Activated T-helper 9 cell treated with anti-CD3 and anti-CD28 coated beads, Interleukin-2, amount 50 U/mL, for 16 hours (primary cell): ENCODE results near the gene GRIK4.

ENCODE experiments used
- DNase-seq: peaks from one replicate; pipeline ENCODE4 v3.0.0-alpha.2; 2020; ENCODE audit warnings: low read depth

Gene GRIK4

GRCh38 chr11:120509346-120510053 lies 2.0 kb upstream of the GRIK4 start:
- no peak for DNase-seq

- no peak for DNase-seq
Observed at GRCh38 chr11:120510406-120511115, 987 bp upstream of the GRIK4 start.

DNA sequence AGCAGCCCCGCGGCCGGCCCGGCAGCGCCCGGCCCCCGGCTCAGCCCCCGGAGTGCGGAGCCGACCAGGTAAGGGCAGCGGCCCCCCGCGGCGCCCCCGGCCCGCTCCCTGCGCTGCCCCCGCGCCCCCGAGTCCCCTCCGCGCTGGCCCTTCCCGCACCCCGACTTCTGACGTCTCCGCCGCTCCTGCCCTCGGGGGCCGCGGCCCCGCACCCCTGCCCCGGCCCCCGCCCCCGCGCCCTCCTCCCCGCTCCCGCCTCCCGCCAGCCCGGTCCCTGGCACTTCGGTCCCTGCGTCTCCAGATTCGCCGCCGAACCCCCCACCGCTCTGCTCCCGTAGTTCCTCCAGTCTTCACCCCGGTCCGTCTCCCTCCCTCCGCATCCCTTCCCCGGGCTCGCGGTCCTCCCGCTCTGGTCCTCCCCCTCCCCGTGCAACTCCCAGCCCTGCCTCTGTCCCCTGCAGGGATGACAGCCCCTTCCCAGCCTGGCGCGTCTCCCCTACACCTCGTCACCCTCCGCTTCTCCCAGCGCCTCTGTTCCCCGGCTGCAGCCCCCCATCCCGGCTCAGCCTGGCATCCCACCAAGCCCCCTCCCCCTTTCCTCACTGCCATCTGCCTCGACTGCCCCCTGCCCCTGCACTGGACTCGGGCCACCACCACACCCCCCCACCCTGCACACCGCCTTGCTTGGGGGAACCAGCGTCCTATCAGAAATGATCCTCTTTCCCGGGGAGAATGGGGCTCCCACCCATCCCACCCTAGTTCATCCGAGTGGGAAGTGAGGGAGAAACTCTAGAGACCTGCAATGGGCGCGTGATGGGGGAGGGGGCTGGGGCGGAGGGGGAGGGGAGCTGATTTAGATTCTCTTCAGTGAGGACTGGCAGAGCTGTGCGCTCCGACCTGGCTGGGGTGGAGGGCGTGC lies 531 bp downstream of the GRIK4 start:
- no peak for DNase-seq

DNA sequence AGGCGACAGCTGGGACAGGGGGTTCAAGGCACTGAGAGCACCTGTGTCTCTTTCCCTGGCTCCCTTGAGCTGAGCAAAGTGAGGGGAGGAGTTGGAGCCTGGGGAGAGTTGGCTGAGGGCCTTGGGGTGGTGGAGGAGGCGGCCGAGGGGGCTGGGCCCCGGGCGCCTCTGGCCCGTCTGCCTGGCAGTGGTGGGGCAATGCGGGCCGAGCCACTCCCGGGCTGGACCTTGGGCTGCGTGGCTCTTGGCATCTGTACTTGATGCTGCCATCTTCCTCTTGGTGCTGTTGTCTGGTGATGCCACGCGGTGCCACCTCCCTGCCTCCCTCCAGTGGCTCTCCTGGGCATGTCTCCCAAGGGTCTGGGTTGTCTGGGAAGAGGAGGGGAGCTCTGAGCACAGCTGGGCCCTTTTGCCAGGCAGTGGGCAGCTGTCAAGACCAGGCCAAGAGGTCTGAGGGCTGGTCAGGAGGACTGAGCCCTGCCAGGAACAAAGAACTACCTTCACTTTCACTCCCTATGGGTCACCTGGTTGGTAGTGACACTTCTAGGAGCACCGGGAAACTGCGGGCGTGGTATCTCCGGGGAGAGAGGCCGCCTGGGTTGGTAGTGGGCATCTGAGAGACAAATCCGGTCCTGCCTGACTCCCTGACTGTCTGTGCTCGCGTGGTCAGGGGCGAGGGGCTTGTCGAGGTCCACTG lies 1.3 kb downstream of the GRIK4 start:
- no peak for DNase-seq

- DNase-seq: no peak
Observed at GRCh38 chr11:120513436-120514315, 2.1 kb downstream of the GRIK4 start.

GRCh38 chr11:120514541-120515121 lies 3.1 kb downstream of the GRIK4 start:
- DNase-seq: no peak

DNA sequence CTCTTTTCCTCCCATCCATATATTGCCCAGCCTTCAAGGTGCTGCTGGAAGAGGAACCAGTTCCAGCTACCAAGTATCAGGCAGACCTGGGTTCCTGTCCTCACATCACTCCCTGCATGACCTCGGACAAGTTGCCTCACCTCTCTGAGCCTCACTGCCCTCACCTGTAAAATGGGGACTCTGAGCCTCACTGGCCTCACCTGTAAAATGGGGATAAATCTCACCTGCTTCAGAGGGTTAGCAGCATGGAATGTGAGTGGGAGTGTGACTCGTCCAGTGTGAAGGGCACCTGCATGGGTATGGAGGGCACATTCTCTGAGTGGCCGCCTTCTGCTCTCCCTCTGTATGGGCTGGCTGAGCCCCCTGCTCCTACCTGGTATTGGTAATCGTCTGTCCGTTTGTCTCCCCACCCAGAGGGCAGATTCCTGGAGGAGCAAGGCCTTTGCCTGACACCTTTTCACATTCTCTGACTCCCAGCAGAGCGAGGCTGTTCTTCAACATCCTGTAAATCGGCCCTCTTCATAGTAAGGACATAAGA lies 3.7 kb downstream of the GRIK4 start:
- DNase-seq: no peak

GRCh38 chr11:120516461-120517389 lies 5.2 kb downstream of the GRIK4 start:
- DNase-seq: no peak

GRCh38 chr11:120517390-120517761 lies 5.8 kb downstream of the GRIK4 start:
- DNase-seq: no peak

DNA sequence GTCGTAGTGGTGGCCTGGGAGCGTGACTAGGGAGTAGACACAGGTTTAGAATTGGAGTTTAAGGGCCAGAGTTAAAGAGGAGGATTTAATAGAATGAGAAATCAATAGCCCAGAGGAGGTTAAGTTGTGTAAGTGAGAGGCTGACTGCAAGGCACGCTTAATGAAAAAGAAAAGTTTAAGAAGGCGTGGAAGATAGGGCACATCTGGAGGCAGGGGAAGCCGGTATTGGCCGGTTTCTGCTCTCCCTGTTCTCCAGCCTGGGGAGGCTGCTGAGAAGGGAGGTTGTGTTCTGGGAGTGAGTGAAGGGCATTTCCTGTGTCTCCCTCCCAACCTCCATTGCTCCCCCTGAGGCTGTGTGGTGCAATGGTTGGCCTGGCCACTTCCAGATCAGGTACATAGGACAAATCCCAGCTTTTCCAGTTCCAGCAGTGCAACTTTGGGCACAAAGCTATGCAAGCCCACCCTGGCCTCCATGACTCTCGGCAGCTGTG lies 6.3 kb downstream of the GRIK4 start:
- DNase-seq: no peak

DNA sequence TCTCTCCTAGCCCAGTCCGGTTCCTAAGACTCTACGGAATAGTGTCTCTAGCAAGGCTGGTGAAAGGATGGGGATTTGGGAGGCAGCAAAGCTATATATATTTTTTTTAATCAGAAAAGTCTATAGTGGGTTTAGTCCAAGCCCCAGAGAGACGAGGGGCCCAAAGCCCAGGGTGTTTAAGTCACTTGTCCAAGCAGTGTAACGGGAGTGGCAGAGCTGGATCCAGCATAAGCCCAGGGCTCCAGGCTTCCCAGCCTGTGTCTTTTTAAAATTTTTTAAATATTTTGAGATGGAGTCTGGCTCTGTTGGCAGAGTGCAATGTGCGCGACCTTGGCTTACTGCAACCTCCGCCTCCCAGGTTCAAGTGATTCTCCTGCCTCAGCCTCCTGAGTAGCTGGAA lies 6.8 kb downstream of the GRIK4 start:
- DNase-seq: no peak

- DNase-seq: no peak
Observed at GRCh38 chr11:120519474-120519873, 7.9 kb downstream of the GRIK4 start.

- no peak for DNase-seq
Observed at GRCh38 chr11:120520091-120520822, 8.7 kb downstream of the GRIK4 start.

- DNase-seq: no peak
Observed at GRCh38 chr11:120521176-120521575, 9.6 kb downstream of the GRIK4 start.

DNA sequence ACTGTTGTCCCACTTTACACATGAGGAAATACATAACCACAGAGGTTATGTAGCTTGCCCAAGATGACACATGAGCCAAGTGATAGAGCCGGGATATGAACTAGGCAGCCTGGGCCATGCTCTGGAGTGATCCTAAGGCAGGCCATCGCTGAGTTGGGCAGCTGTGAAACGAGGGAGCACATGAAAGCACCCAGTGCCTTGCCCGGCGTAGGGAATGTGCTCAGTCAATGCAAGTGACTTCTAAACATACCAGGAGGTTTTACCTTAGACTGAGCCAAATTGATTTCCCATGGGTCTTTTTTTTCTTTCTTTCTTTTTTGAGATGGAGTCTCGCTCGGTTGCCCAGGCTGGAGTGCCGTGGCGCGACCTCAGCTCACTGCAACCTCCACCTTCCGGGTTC lies 10.5 kb downstream of the GRIK4 start:
- no peak for DNase-seq

GRCh38 chr11:120522736-120523135 lies 11.2 kb downstream of the GRIK4 start:
- no peak for DNase-seq

DNA sequence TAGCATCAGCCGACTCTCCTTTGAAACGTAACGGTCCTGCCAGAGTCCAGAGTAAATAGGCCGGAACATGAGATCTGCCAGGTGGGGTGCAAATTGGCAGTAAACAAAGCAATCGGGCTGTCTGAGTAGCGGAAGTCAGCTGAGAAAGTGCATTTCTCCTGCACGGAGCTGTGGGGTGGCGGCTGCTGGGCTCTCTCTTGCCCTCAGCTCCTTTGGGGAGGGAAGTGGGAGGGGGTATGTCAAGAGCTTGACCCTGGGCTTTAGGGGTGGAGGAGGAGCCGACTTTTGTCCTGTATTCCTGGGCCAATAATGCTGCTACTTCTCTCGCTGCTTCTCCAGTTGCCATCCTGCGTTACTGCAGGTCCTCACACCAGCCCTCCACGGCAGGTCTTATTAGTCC lies 11.6 kb downstream of the GRIK4 start:
- no peak for DNase-seq

- DNase-seq: no peak
Observed at GRCh38 chr11:120524536-120525085, 13.1 kb downstream of the GRIK4 start.
